IMR-90 (cell line): ENCODE results near the gene FNTB. TPM values are rescaled to one million over a fixed set of nuclear protein-coding genes. Genes with fewer than 3 reads are reported as not detected.

Source experiments
- ATAC-seq: fragments of 200-7000 bp; cut with Tn5 transposase; 2 replicates; pipeline ENCODE4 v1.9.1; 2020; ENCODE audit warnings: low read depth, mild to moderate bottlenecking, moderate library complexity
- BruUV-seq: library from RNA; stranded (reverse); fragments of 400-500 nt; replicated peaks from 2 replicates; lab custom pipeline; 2021; lab: Mats Ljungman, UMichigan
- CTCF ChIA-PET: fragments of 300-600 bp; formaldehyde crosslinking; extraction: SDS; loops from one replicate; lab custom pipeline; 2021; ENCODE audit warnings: antibody characterized with exemption; lab: Yijun Ruan, JAX
- POLR2A ChIA-PET: fragments of 300-600 bp; sonication (Branson Sonifier 250); formaldehyde crosslinking; loops from one replicate; lab custom pipeline; 2022; ENCODE audit warnings: antibody characterized with exemption; ENCODE audit not compliant: unreplicated experiment; lab: Charles Lee
- DNase-seq: peaks from one replicate; pipeline ENCODE4 v3.0.0; 2013
- H2AFZ ChIP-seq: replicated peaks from 2 replicates; pipeline ENCODE3; 2013; ENCODE audit warnings: low read length, mild to moderate bottlenecking; ENCODE audit not compliant: poor library complexity
- H2AK5ac ChIP-seq: 2 replicates; pipeline ENCODE4 v1.6.1; 2013; ENCODE audit warnings: low read depth, low read length, inconsistent platforms
- H2AK9ac ChIP-seq: replicated peaks from 2 replicates; pipeline ENCODE3; 2013; ENCODE audit warnings: mild to moderate bottlenecking, low read depth, low read length, moderate library complexity; ENCODE audit not compliant: poor library complexity
- H2BK120ac ChIP-seq: 2 replicates; pipeline ENCODE4 v1.6.1; 2013; ENCODE audit warnings: low read depth, low read length, inconsistent platforms
- H2BK15ac ChIP-seq: 3 replicates; pipeline ENCODE4 v1.6.1; 2013; ENCODE audit warnings: low read depth, low read length, inconsistent platforms
- H2BK20ac ChIP-seq: 2 replicates; pipeline ENCODE4 v1.6.1; 2013; ENCODE audit warnings: low read depth, mild to moderate bottlenecking, inconsistent platforms, low read length, moderate library complexity
- H2BK5ac ChIP-seq: 2 replicates; pipeline ENCODE4 v1.6.1; 2013; ENCODE audit warnings: mild to moderate bottlenecking, low read depth, low read length, inconsistent platforms; ENCODE audit not compliant: poor library complexity, severe bottlenecking
- H3K14ac ChIP-seq: replicated peaks from 2 replicates; pipeline ENCODE4 v1.6.1; 2013; ENCODE audit warnings: low read depth, low read length, inconsistent platforms
- H3K18ac ChIP-seq: 2 replicates; pipeline ENCODE4 v1.6.1; 2013; ENCODE audit warnings: low read depth, low read length, control low read depth
- H3K23ac ChIP-seq: 2 replicates; pipeline ENCODE4 v1.6.1; 2013; ENCODE audit warnings: low read depth, low read length, inconsistent platforms
- H3K27ac ChIP-seq: 2 replicates; pipeline ENCODE4 v1.5.1; 2013; ENCODE audit warnings: mild to moderate bottlenecking, control low read depth, low read length; ENCODE audit not compliant: insufficient read depth
- H3K27me3 ChIP-seq: 2 replicates; pipeline ENCODE4 v1.6.1; 2013; ENCODE audit warnings: low read length; ENCODE audit not compliant: control insufficient read depth, insufficient read depth
- H3K36me3 ChIP-seq: 2 replicates; pipeline ENCODE4 v1.6.1; 2013; ENCODE audit warnings: low read length, mixed read lengths; ENCODE audit not compliant: control insufficient read depth, insufficient read depth
- H3K4ac ChIP-seq: 2 replicates; pipeline ENCODE4 v1.6.1; 2013; ENCODE audit warnings: low read depth, low read length, inconsistent platforms
- H3K4me1 ChIP-seq: 2 replicates; pipeline ENCODE4 v1.6.1; 2013; ENCODE audit warnings: low read length, mixed read lengths; ENCODE audit not compliant: control insufficient read depth, insufficient read depth
- H3K4me2 ChIP-seq: 2 replicates; pipeline ENCODE4 v1.6.1; 2013; ENCODE audit warnings: low read depth, mild to moderate bottlenecking, control low read depth, low read length, moderate library complexity
- H3K4me3 ChIP-seq: 2 replicates; pipeline ENCODE4 v1.5.1; 2013; ENCODE audit warnings: low read depth, mild to moderate bottlenecking, control low read depth, low read length, moderate library complexity; ENCODE audit not compliant: insufficient read depth
- H3K56ac ChIP-seq: 2 replicates; pipeline ENCODE4 v1.6.1; 2013; ENCODE audit warnings: low read length, inconsistent platforms; ENCODE audit not compliant: insufficient read depth; ENCODE audit errors: extremely low read depth
- H3K79me1 ChIP-seq, 2 experiments: 2 replicates each; pipeline ENCODE4 v1.6.1; 2013; ENCODE audit warnings: low read length in 2 of 2, inconsistent platforms in 1 of 2, low read depth in 1 of 2
- H3K9ac ChIP-seq: 2 replicates; pipeline ENCODE4 v1.6.1; 2013; ENCODE audit warnings: low read depth, low read length, control low read depth
- H3K9me1 ChIP-seq: 2 replicates; pipeline ENCODE4 v1.6.1; 2013; ENCODE audit warnings: low read length, inconsistent platforms; ENCODE audit not compliant: insufficient read depth
- H3K9me3 ChIP-seq: 2 replicates; pipeline ENCODE4 v1.6.1; 2013; ENCODE audit warnings: low read length; ENCODE audit not compliant: control insufficient read depth, insufficient read depth
- H4K20me1 ChIP-seq: 2 replicates; pipeline ENCODE4 v1.6.1; 2013; ENCODE audit warnings: low read length, inconsistent platforms; ENCODE audit not compliant: insufficient read depth
- H4K5ac ChIP-seq: 2 replicates; pipeline ENCODE4 v1.6.1; 2013; ENCODE audit warnings: mild to moderate bottlenecking, low read depth, low read length, control low read depth
- H4K8ac ChIP-seq, 2 experiments: 2 replicates each; pipeline ENCODE4 v1.6.1; 2013; ENCODE audit warnings: low read depth in 2 of 2, low read length in 2 of 2, control low read depth in 1 of 2, inconsistent platforms in 1 of 2
- H4K91ac ChIP-seq: 2 replicates; pipeline ENCODE4 v1.6.1; 2013; ENCODE audit warnings: low read depth, low read length, inconsistent platforms; ENCODE audit not compliant: insufficient read depth
- BHLHE40 ChIP-seq: fragments of 150-350 bp; IDR thresholded peaks from 2 replicates; pipeline ENCODE4 v1.6.1; 2016; ENCODE audit warnings: mild to moderate bottlenecking, low read depth, low read length
- CEBPB ChIP-seq: IDR thresholded peaks from 2 replicates; pipeline ENCODE4 v1.6.1; 2012; ENCODE audit warnings: low read depth, low read length, improper control_type of control experiment
- CHD1 ChIP-seq: IDR thresholded peaks from 2 replicates; pipeline ENCODE4 v1.6.1; 2012; ENCODE audit warnings: low read depth, low read length, improper control_type of control experiment
- CTCF ChIP-seq: conservative IDR thresholded peaks from 2 replicates; pipeline ENCODE4 v1.5.1; 2012; ENCODE audit warnings: mild to moderate bottlenecking, low read depth, low read length, improper control_type of control experiment
- ELK1 ChIP-seq: fragments of 150-350 bp; IDR thresholded peaks from 2 replicates; pipeline ENCODE4 v1.6.1; 2016; ENCODE audit warnings: low read depth, mild to moderate bottlenecking, low read length, moderate library complexity, borderline replicate concordance
- FOS ChIP-seq: fragments of 150-350 bp; IDR thresholded peaks from 2 replicates; pipeline ENCODE4 v1.6.1; 2016; ENCODE audit warnings: low read depth, low read length
- MAFK ChIP-seq: IDR thresholded peaks from 2 replicates; pipeline ENCODE4 v1.6.1; 2012; ENCODE audit warnings: low read depth, low read length, improper control_type of control experiment
- MAZ ChIP-seq: IDR thresholded peaks from 2 replicates; pipeline ENCODE4 v1.6.1; 2012; ENCODE audit warnings: low read depth, mild to moderate bottlenecking, low read length, improper control_type of control experiment, moderate library complexity, borderline replicate concordance
- MXI1 ChIP-seq: IDR thresholded peaks from 2 replicates; pipeline ENCODE4 v1.6.1; 2012; ENCODE audit warnings: low read depth, mild to moderate bottlenecking, low read length, moderate library complexity, borderline replicate concordance
- NFE2L2 ChIP-seq: fragments of 150-350 bp; IDR thresholded peaks from 2 replicates; pipeline ENCODE4 v1.6.1; 2016; ENCODE audit warnings: low read depth, mild to moderate bottlenecking, low read length
- POLR2A ChIP-seq: IDR thresholded peaks from 2 replicates; pipeline ENCODE4 v1.6.1; 2012; ENCODE audit warnings: mild to moderate bottlenecking, low read depth, low read length
- RAD21 ChIP-seq: IDR thresholded peaks from 2 replicates; pipeline ENCODE4 v1.6.1; 2012; ENCODE audit warnings: low read length, improper control_type of control experiment
- RCOR1 ChIP-seq: IDR thresholded peaks from 2 replicates; pipeline ENCODE4 v1.6.1; 2012; ENCODE audit warnings: mild to moderate bottlenecking, low read length, improper control_type of control experiment; ENCODE audit not compliant: insufficient replicate concordance
- RFX5 ChIP-seq: IDR thresholded peaks from 2 replicates; pipeline ENCODE4 v1.8.0; 2012; ENCODE audit warnings: low read depth, mild to moderate bottlenecking, low read length, moderate library complexity
- SMC3 ChIP-seq: fragments of 150-350 bp; IDR thresholded peaks from 2 replicates; pipeline ENCODE4 v1.6.1; 2016; ENCODE audit warnings: low read depth, mild to moderate bottlenecking, antibody characterized with exemption, low read length, moderate library complexity
- USF2 ChIP-seq: fragments of 150-350 bp; IDR thresholded peaks from 2 replicates; pipeline ENCODE4 v1.6.1; 2017; ENCODE audit warnings: mild to moderate bottlenecking, antibody characterized with exemption, low read length, low read depth
- WGBS, 2 experiments: methylation state at CpG; one replicate each; pipeline versions ENCODE4 v1.1.5 to v1.1.7; 2013; ENCODE audit warnings: missing lambda C conversion rate in 2 of 2; ENCODE audit not compliant: insufficient read length in 1 of 2; ENCODE audit errors: extremely low coverage in 2 of 2; 5-methylcytosine and 5-hydroxymethylcytosine counted together
- dilution Hi-C: fragments of 300-500 bp; cut with HindIII; formaldehyde crosslinking; loops from one replicate; pipeline ENCODE4 v1.14.3; 2018; ENCODE audit warnings: low sequenced_read_pairs; ENCODE audit not compliant: unreplicated experiment
- in situ Hi-C: fragments of 300-500 bp; cut with MboI; formaldehyde crosslinking; loops from 3 replicates; pipeline ENCODE4 v1.14.3; 2019; ENCODE audit warnings: low sequenced_read_pairs, inconsistent platforms, mixed read lengths
- intact Hi-C: fragments of 100-400 bp; cut with micrococcal nuclease; formaldehyde crosslinking; loops from 2 replicates; pipeline ENCODE4 v1.10.0; 2022
- polyA plus RNA-seq, 3 experiments: library from polyadenylated mRNA; depleted of rRNA; stranded (reverse); fragments of >200 nt; gene quantifications; 2 replicates each; pipeline ENCODE4 v1.2.3, GENCODE V29; 2012; ENCODE audit warnings: low replicate concordance in 1 of 3
- total RNA-seq: library from RNA; depleted of rRNA; stranded (reverse); fragments of >200 nt; gene quantifications from 2 replicates; pipeline ENCODE4 v1.2.3, GENCODE V29; 2012

FNTB gene
- total and polyA plus RNA-seq, 2 of the 4 experiments (the other 2 are of a cell fraction): 9.9 to 18.5 TPM

- Histone ChIP-seq H3K14ac (no peak overlapping the region), H3K4ac (no peak overlapping the region), H3K9me1 (0 out of 2 replicates have a peak, but pooled peaks cover 2% of the 10 kb centered on the region), H3K18ac (no peak overlapping the region), H2AK5ac (no peak overlapping the region), H3K9me3 (no peaks in the 10 kb centered on the region), H4K20me1 (no peaks in the 10 kb centered on the region), H2BK120ac (no peak overlapping the region), H2AFZ (no peak overlapping the region), H3K23ac (no peak overlapping the region), H2BK5ac (no peak overlapping the region), H3K27me3 (no peaks in the 10 kb centered on the region), H3K9ac (no peak overlapping the region), H3K27ac (no peak overlapping the region), H3K36me3 (peaks cover 4% of the 10 kb centered on the region; the same call in 1 of the 2 replicates), H3K79me1 (no peaks in the 10 kb centered on the region; a peak in 1 of 4 replicates), H3K4me2 (no peak overlapping the region), H2AK9ac (no peak overlapping the region), H2BK20ac (no peak overlapping the region), H4K8ac (no peak overlapping the region), H4K5ac (no peak overlapping the region), H3K4me1 (no peaks in the 10 kb centered on the region), H4K91ac (no peak overlapping the region), H3K4me3 (no peak overlapping the region), H3K56ac (no peak overlapping the region), H2BK15ac (no peak overlapping the region)
- DNase-seq (no peak), ATAC-seq (no peak)
- WGBS, 2 experiments: 98% methylated on average over 5 of the region's 8 CpGs; no CpG with 5 or more reads in 1 of the 2 experiments
- TF ChIP-seq MAFK: no peak
- no peak for TF ChIP-seq CHD1
- no peak for TF ChIP-seq BHLHE40
- no peak for TF ChIP-seq FOS
- no peak for TF ChIP-seq NFE2L2
- TF ChIP-seq MAZ: no peak
- TF ChIP-seq MXI1: no peak
- TF ChIP-seq SMC3: no peak
- no peak for TF ChIP-seq POLR2A
- no peak for TF ChIP-seq CEBPB
- no peak for TF ChIP-seq USF2
- no peak for TF ChIP-seq ELK1
- no peak for TF ChIP-seq RFX5
- TF ChIP-seq RAD21: no peak
- TF ChIP-seq CTCF: no peak
- no peak for TF ChIP-seq RCOR1
- no TSS peak for BruUV-seq
- ChIA-PET POLR2A (no interaction called here), CTCF (no interaction called here)
- dilution Hi-C loops (no loop called here), intact Hi-C loops (no loop called here), in situ Hi-C loops (no loop called here)
These were observed 33.4 kb upstream of the FNTB start for GRCh38 chr14:64953310-64953654.
